K562 (cell line): ENCODE measurements around the gene CENPB. TPM values are rescaled to one million over a fixed set of nuclear protein-coding genes. Genes with fewer than 3 reads are reported as not detected.

Experiments used
- BRCA1 ChIP-seq, 2 experiments: fragments of 450-650 bp in 1 of 2; sonication (generic) in 1 of 2; formaldehyde crosslinking in 1 of 2; IDR thresholded peaks; 2 replicates each; pipeline versions ENCODE4 v1.5.0 to v1.6.1; 2017 to 2020; ENCODE audit warnings: mild to moderate bottlenecking in 1 of 2, missing genetic modification reagents in 1 of 2
- CTBP1 ChIP-seq: fragments of 450-650 bp; IDR thresholded peaks from 2 replicates; pipeline ENCODE4 v1.6.1; 2016; ENCODE audit warnings: borderline replicate concordance
- FOXO4 ChIP-seq: fragments of 450-650 bp; formaldehyde crosslinking; IDR thresholded peaks from 2 replicates; pipeline ENCODE4 v1.4.0; 2020; ENCODE audit warnings: mild to moderate bottlenecking, moderate library complexity
- FUS ChIP-seq: fragments of 200-400 bp; formaldehyde crosslinking; optimal IDR thresholded peaks from 2 replicates; pipeline ENCODE3; 2017; ENCODE audit warnings: low read depth, low read length
- ID3 ChIP-seq, 2 experiments: fragments of 250-450 bp in 1 of 2; fragments of 450-650 bp in 1 of 2; sonication (Bioruptor Pico) in 1 of 2; IDR thresholded peaks; 2 replicates each; pipeline versions ENCODE4 v1.6.1 to v1.8.0; 2016 to 2021; ENCODE audit warnings: mild to moderate bottlenecking in 2 of 2, moderate library complexity in 2 of 2, missing compliant biosample characterization in 1 of 2, missing genetic modification characterization in 1 of 2
- KDM2B ChIP-seq: fragments of 250-450 bp; sonication (Bioruptor Pico); IDR thresholded peaks from 2 replicates; pipeline ENCODE4 v1.8.0; 2021; ENCODE audit warnings: mild to moderate bottlenecking, moderate library complexity
- KLF16 ChIP-seq: IDR thresholded peaks from 2 replicates; pipeline ENCODE4 v1.6.1; 2016; ENCODE audit warnings: antibody characterized with exemption
- PRPF4 ChIP-seq: fragments of 200-400 bp; formaldehyde crosslinking; IDR thresholded peaks from one replicate; pipeline ENCODE4 v1.6.1; 2017; ENCODE audit warnings: low read length, low read depth, mild to moderate bottlenecking; ENCODE audit not compliant: insufficient read depth, poor library complexity, severe bottlenecking
- RNF219 ChIP-seq: fragments of 250-450 bp; sonication (Bioruptor Pico); IDR thresholded peaks from 2 replicates; pipeline ENCODE4 v1.5.0; 2022; ENCODE audit warnings: mild to moderate bottlenecking
- SFPQ ChIP-seq: fragments of 200-400 bp; formaldehyde crosslinking; IDR thresholded peaks from 2 replicates; pipeline ENCODE4 v1.6.1; 2017; ENCODE audit warnings: mild to moderate bottlenecking, low read depth, low read length, moderate library complexity
- SMC3 ChIP-seq: conservative IDR thresholded peaks from 2 replicates; pipeline ENCODE4 v1.6.1; 2011; ENCODE audit warnings: low read depth, low read length, improper control_type of control experiment; ENCODE audit not compliant: insufficient read depth
- SNRNP70 ChIP-seq: fragments of 200-400 bp; formaldehyde crosslinking; optimal IDR thresholded peaks from 2 replicates; pipeline ENCODE3; 2017; ENCODE audit warnings: low read depth, low read length
- SRSF7 ChIP-seq: fragments of 200-400 bp; formaldehyde crosslinking; optimal IDR thresholded peaks from 2 replicates; pipeline ENCODE3; 2017; ENCODE audit warnings: mild to moderate bottlenecking, low read depth, low read length
- TCFL5 ChIP-seq: fragments of 250-450 bp; sonication (Bioruptor Pico); conservative IDR thresholded peaks from 2 replicates; pipeline ENCODE4 v1.6.1; 2021; ENCODE audit warnings: mild to moderate bottlenecking, moderate library complexity, matching md5 sums
- U2AF2 ChIP-seq: fragments of 200-400 bp; formaldehyde crosslinking; optimal IDR thresholded peaks from 2 replicates; pipeline ENCODE3; 2017; ENCODE audit warnings: low read depth, mild to moderate bottlenecking, low read length
- USF2 ChIP-seq: sonication (generic); formaldehyde crosslinking; IDR thresholded peaks from 2 replicates; pipeline ENCODE4 v1.5.0; 2020; ENCODE audit warnings: missing genetic modification reagents
- ZEB2 ChIP-seq: fragments of 450-650 bp; IDR thresholded peaks from 2 replicates; pipeline ENCODE4 v1.6.1; 2016
- polyA plus RNA-seq, 8 experiments: library from polyadenylated mRNA; depleted of rRNA in 4 of 8; stranded (reverse) in 5 of 8; unstranded in 3 of 8; fragments of >200 nt; fragmentation: Nextera tagmentation in 2 of 8; fragmentation: Illumina TruSeq in 1 of 8; extraction: Ambion mirVana in 2 of 8; extraction: Trizol in 1 of 8; gene quantifications; 2 replicates each; pipeline versions ENCODE4 v1.2.1 to v1.2.3, GENCODE V29; 2011 to 2014; ENCODE audit warnings: inconsistent platforms in 1 of 8, missing spikeins in 1 of 8
- total RNA-seq, 7 experiments: library from RNA; depleted of rRNA in 6 of 7; stranded (reverse); fragments of >200 nt in 6 of 7; fragmentation: Illumina TruSeq in 2 of 7; extraction: Trizol in 2 of 7; gene quantifications; 2 replicates each; pipeline versions ENCODE4 v1.2.1 to v1.2.3, GENCODE V29; 2011 to 2021; ENCODE audit warnings: low replicate concordance in 1 of 7

The CENPB gene
- total and polyA plus RNA-seq, 9 of the 15 experiments (the other 6 are each of a cell fraction or from before 2014, with no cell fraction given), result 0.17 to 70.8 (median 24.9) TPM

GRCh38 chr20:3818155-3819151, 31.9 kb upstream of the CENPB start (continued):
- TF ChIP-seq SNRNP70, result no peak
- no peak for TF ChIP-seq SFPQ
- no peak for TF ChIP-seq TCFL5 (CRISPR knock-in tag)
- TF ChIP-seq SMC3, result peak; percentile 43; the same call in 1 of the 2 replicates
- TF ChIP-seq KLF16, result no peak
- TF ChIP-seq ZEB2, result no peak
- TF ChIP-seq RNF219 (CRISPR knock-in tag), result no peak
- TF ChIP-seq FUS, result no peak
- no peak for TF ChIP-seq FOXO4 (CRISPR knock-in tag)
- no peak for TF ChIP-seq USF2 (CRISPR knock-in tag)
- TF ChIP-seq KDM2B, result no peak
- TF ChIP-seq ID3 (CRISPR knock-in tag; IDR thresholded peaks at IDR 0.05), result no peak
- TF ChIP-seq ID3 (tag; IDR thresholded peaks at IDR 0.05), result peak; percentile 45; the same call in 1 of the 2 replicates
- TF ChIP-seq BRCA1 (IDR thresholded peaks at IDR 0.05), result no peak
- TF ChIP-seq BRCA1 (CRISPR knock-in tag; IDR thresholded peaks at IDR 0.05), result no peak
- TF ChIP-seq CTBP1, result peak; percentile 15; the same call in 1 of the 2 replicates
- TF ChIP-seq SRSF7, result no peak
- no peak for TF ChIP-seq PRPF4
- no peak for TF ChIP-seq U2AF2
